NCI-H510A treated with DMSO at 0.1 percent for 48 hours (cell line): Measurements from ENCODE around the gene DNAJB5.
"Not testable (repeated sequence)": the region's sequence is repeated elsewhere in the genome, so short reads cannot be mapped to it uniquely, and the experiment has no call there.

ENCODE experiments used
- DNase-seq: peaks from one replicate; lab custom pipeline; 2025; lab: John Stamatoyannopoulos, UW

The DNAJB5 gene

DNA sequence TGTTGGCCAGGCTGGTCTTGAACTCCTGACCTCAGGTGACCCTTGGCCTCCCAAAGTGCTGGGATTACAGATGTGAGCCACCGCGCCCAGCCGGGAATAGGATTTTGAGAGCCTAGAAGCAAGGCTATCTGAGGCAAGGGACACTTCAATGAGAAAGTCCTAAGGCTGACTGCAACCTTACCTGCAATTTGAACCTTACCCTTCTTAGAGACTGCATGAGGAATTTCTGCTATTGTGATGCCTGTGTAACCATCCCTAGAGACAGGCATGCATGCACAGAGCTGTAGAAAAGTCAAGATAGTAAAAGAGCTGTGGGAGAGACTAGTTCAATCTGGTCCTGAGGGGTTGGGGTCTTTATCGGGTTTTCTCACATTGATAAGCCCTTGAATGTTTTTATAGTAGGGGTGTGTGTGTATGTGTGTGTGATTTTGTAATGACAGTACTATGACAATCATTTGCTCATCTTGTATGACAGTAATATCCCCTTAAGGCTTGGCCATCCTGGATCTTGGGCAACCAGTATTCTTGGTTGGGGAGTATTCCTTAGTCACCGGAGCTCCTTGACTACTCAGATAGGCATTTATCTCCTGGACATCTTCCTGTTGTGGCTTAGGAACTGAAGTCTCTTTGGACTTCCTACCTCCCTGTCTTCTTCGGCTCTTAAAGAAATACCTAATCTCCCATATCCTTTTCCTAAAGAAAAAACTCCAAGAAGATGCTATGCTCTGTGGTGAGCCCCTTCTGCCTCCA is 11.2 kb downstream of the DNAJB5 start:
- DNase-seq = no peak

DNA sequence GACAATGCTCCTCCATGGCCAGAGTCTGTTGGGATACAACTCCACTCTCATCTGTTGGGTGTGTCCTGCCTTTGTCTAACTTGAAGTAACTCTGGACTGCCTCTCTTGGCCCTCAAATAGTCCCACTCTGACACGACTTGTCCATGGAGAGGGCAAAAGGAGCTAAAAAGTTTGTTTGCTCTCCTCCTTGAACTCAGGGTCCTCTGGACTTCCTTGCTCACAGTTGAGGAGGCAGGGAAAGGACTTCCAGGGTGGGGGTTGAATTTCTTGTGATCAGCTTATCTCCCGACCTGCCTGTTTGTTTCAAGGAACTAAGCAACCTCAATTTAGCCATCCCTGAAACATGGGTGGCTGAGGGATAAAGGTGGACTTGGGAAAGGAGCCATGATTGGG is 11.7 kb downstream of the DNAJB5 start:
- no peak for DNase-seq

DNA sequence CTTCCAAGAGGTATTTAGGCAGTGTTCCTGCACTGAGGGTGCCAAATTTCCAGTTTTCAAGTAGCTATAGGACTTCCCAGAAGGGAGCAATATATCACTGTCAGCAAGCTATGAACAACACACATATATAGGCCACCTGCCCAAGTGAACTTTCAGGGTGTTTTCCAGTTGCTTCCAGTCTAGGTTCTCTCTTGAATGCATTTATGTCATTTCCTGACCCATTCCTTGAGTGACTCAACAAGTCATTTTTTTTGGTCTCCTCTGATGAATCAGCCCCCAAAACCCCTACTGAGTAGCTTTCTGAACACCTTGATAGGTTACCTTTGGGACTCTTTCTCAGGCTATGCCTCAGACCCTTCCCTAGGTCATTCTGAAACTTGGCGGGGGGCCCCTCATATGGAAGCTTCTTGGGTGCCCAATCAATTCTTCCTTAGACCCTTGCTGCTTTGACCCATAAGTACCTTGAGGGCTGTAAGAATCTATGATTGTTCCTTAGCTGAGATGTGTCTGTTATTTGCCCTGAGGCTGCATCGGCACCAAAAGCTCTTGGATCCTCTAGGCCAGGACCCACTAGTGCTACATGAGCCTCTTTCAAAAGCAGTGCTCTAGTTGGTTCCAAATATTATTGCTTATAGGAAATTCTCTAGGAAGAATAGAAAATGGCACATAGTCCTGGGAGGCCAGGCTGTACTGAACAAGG is 12.4 kb downstream of the DNAJB5 start:
- no peak for DNase-seq

DNA sequence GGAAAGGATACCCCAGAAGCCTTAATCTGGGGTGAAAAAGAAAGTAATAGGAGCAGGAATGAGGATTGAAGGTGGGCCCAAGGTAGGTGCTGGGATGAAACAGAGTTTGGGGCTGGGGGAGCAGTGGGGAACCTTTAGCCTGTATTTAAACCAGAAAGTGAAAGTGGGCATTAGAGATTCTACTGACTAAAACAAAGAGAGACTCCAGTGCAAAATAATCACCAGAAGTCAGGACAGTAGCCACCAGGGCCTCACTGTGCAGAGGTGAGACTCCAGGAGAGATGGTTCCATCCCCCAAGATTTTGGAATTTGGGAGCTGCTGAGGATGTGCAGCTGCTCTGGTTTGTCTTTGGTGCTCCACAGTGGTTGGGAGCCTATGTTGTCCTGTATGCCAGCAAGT is 13.1 kb downstream of the DNAJB5 start:
- DNase-seq = no peak

DNA sequence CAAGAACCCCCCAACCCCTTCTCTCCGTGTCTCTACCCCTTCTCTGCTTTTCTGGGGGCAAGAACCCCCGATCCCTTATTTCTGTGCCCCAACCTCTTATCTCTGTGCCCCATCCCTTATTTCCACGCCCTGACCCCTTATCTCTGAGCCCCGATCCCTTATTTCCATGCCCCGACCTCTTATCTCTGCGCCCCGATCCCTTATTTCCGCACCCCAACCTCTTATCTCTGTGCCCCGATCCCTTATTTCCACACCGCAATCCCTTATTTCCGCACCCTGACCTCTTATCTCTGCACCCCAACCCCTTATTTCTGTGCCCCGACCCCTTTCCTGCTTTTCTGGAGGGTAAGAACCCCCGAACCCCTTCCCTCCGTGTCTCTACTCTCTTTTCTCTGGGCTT is 14.8 kb downstream of the DNAJB5 start:
- not testable (repeated sequence) for DNase-seq

DNA sequence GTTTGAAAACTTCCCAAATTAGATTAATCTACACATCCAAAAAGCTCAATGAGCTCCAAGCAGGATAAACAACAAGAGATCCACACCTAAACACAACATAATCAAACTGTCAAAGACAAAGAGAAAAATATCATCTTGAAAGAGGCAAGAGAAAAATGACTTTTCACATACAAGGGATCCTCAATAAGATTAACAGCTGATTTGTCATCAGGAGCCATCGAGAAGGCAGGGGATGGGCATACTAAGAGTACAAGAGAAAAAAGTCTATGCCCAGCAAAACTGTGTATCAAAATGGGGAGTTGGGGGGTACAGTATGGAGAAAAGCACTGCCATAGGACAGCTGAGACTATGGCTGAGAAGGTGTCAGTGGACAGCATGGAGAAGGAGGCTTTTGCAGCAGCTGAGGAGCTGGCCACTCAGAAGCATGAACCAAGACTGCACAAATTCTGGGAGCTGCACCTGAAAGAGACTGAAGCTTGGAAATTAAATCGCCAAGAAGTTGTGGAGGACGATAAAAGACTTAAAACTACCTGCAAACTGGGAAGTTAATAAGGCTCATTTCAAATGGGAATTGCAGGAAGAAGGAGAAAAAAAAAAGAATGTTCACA is 20.9 kb downstream of the DNAJB5 start:
- DNase-seq = no peak

DNA sequence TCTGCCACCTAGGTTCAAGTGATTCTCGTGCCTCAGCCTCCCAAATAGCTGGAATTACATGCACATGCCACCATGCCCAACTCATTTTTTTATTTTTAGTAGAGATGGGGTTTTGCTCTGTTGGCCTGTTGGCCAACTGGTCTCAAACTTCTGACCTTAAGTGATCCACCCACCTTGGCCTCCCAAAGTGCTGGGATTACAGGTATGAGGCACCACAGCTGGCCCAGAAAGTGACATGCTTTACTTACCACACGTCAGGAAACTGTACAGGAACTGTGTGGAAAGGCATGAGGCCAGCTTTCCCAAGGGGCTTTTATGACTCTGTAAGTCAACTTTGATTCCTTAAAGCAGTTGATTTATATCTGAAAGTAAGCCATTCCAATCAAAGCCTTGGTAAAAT is 25.0 kb downstream of the DNAJB5 start:
- DNase-seq = no peak

DNA sequence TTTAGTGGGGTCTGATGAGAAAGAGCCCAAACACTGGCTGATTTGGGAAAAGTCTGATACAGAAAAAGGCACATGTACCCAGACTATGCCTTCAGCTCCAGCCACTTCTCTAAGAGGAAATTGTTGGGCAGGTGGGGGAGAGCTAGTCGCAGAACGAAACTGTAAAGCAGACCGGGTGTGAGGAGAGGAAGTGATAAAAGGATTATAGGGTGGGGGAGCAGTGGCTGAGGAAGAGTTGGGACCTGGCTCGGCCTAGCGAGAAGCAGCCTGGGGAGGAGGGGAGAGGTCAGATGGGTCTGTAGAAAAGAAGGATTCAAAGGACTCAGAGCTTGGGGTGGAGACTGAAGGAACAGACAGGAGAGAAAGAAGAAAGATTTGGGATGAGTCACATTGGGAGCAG is 33.9 kb downstream of the DNAJB5 start:
- DNase-seq = not testable (repeated sequence)

DNA sequence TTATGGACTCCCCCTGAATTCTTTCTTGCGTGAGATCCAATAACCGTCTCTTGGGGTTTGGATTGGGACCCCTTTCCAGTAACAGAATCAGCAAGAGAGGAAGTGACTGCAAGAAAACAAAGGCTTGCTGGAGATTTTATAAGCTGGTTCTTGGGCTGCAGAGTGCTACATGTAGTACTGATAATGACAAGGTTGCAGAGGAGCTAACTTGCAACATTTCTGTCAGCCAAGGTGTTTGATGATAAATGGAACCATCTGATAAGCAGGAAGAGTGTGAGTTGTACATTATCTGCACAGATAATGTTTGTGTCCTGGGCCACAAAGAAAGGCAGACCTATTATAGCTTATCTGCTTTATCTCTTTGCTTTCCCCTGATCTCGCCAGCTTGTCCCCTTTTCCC is 37.1 kb downstream of the DNAJB5 start:
- no peak for DNase-seq

DNA sequence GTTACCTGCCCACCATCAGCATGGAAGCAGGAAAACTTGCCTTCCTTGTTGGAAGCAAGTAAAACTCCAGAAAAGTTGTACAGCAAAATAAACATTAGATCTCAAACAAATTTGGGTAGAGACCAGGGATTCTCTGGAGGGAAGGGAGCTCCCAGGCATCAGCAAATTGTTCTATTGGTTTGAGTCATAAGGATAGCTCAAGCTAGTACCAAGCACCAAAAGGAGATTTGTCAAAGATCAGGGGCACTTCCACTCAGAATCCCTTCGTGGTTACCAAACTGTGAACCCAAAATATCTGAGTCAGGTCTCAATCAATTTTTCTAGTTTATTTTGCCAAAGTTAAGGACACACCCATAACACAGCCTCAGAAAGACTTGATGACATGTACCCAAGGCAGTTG is 37.8 kb downstream of the DNAJB5 start:
- no peak for DNase-seq

DNA sequence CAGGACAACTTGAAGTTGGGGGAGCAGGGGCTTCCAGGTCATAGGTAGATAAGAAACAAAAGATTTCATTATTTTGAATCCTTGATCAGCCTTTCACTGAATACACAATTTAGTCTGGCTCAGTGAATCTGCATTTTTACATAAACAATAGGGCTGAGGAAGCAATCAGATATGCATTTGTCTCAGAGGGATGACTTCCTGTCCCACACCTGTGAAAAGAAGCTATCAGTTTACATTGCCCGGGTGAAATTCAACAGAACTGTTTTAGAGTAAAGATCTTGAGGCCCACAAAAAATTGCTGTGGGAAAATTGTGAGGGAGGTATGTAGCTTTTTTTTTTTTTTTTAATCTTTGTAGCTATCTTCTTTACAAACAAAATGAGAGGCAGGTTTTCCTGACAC is 38.3 kb downstream of the DNAJB5 start:
- DNase-seq = no peak

DNA sequence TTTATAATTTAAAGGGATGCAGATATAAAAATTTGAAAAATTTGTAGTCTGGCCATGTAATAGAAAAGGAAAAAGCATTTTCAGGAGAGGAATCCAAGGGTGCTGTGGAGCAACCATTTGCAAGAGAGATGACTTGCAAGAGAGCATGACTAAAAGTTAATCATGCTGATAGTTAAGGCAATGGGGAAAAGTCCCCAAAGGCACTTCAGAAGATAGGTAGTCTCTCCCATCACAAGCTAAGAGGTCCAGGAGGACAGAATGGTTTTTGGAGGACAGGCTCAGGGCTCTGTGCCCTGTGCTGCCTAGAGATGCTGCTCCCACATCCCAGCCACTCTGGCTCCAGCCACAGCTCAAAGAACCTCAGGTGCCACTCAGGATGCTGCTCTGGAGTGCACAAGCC is 38.8 kb downstream of the DNAJB5 start:
- DNase-seq = no peak

DNA sequence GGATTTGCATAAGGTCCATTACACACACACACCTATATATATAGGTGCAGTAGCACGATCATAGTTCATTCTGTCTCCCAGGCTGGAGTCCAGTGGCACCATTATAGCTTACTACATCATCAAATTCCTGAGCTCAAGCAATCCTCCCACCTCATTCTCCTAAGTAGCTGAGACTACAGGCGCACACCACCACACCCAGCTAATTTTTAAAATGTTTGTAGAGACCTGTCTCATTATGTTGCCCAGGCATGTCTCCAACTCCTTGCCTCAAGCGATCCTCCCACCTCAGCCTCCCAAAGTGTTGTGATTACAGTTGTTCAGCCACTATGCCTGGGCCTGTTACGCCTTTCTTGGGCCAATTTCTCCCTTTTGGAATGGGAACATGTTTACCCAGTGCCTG is 39.7 kb downstream of the DNAJB5 start:
- no peak for DNase-seq

DNA sequence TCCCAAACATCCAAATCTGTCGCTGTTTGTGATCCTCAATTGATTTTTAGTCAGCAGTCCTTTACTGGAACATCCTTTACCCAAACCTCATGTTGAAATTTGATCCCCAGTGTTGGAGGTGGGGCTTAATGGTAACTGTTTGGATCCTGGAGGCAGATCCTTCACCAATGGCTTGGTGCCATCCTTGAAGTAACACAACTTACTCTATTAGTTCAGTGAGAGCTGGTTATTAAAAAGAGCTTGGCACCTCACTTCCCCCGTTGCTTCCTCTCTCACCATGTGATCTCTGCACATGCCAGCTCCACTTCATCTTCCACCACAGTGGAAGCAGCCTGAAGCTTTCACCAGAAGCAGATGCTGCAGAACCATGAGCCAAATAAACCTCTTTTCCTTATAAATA is 40.3 kb downstream of the DNAJB5 start:
- DNase-seq = no peak

DNA sequence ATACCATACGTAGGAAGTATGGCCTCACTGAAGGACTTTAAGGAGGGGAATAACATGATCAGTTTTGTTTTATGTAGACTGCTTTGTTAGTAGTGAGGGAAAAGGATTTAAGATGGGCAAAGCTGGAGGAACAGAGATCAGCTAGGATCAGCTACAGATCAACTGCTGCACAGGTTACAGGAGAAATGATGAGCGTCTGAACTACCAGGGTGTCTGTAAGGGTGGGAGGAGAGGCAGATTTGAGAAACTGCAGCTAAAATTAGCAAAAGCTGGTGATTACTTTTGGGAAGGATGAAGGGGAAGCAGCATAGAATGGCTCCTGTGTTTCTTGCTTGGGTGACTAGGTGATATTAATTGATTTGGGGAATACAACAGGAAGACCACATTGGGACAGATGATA is 43.6 kb downstream of the DNAJB5 start:
- DNase-seq = no peak

DNA sequence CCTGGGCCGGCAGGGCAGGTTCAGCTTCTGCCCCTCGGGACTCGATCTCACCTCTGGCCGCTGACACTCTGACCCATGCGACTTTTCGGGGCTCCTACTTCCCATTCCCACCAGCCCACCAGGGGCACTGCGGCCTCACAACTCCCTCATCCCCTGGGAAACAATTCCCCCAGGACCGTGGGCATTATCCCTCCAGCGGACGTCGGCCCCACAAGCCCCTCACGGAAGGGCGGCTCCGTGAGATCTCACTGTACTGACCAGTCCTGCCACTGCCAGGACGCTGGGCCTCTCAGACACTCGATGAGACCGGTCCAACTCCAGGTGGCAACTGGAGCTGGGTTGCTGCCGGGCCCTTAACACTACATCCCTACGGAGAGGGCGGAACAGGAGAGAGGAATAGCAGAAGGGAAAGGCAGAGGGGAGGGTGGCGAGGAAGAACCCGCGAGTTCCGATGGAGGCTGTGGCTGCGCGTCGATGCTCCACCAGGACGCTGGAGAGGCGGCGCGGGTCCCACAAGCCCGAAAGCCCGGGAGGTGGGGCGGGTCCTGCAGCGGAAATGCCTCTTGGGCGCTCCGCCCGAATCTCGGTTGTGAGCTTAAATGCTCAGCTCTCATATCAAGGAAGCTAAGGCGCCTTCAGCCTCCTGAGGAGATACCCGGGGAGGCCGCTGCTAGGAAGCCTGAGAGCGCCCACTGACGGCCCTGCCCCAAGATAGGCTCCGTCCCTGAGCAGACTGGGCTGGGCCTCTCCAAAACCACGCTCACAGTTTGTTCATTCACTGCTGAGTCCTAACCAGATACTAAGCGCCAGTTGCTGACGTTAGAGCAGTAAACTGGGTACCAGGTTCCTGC is 46.5 kb downstream of the DNAJB5 start:
- DNase-seq = no peak

DNA sequence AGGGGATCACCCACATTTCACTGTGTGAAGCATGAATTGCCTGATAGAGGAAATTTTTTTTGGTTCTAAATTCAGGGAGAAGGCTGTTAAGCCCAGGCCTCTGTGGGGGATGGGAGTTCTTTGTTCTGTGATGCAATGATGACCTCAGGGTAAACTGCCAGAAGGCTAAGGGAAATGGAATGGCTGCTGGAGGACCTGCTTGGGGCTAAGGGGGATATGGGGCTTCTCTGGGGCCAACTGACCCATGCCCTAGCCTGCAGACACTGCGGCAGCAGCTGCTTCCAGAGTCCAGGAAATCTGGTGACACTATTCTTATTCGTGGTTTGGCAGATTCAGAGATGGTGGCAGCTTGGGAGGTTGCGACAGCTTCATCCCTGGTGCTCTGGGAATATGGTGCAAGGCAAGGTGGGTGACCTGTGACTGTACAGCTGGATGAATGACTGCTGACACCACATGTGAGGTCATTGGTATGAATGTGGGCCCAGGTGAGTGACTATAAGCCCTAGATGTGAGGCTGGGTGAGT is 52.6 kb downstream of the DNAJB5 start:
- DNase-seq = no peak

DNA sequence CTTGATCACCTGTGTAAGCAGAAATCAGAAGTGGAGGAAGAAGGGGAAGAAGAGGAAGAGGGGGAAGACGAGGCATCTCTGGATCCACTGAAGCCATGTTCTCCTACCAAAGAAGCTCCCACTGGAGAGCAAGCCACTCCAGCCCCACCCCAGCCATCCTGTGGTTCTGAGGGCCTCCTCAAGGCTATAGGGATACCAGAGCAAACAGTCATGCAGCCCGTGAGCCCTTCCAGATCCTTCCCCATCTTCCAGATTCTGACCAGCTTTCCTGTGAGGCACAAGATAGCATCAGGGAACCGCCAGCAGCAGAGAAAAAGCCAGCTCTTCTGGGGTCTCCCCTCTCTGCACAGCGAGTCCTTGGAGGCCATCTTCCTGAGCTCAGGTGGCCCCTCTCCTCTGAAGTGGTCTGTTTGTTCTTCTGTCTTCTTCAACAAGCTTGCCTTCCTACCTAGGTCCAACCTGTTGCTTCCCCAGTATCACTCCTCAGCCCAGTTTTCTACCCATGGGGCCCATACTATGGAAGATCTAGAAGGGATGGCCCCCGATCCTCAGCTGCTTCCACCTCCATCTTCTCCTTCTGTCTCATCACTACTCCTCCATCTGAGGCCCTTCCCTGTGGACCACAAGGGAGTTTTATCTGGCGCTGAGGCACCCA is 53.5 kb downstream of the DNAJB5 start:
- DNase-seq = no peak

DNA sequence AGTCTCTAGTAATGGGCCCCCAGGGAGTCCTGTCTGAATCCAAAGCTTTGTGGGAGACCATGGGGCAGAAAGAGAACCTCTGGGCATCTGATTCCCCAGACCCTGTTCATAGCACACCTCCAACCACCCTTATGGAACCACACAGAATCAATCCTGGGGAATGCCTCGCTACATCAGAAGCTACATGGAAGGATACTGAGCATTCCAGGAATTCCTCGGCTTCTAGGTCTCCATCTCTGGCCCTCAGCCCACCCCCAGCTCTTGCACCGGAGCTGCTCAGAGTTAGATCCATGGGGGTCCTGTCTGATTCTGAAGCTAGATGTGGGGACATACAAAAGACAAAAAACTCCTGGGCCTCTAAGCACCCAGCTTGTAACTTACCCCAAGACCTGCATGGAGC is 54.5 kb downstream of the DNAJB5 start:
- no peak for DNase-seq
